GM23338 (cell line): ENCODE results near the gene ZCCHC9. TPM values are rescaled to one million over a fixed set of nuclear protein-coding genes. Genes with fewer than 3 reads are reported as not detected.

Experiments
- ATAC-seq: fragments of 200-7000 bp; cut with Tn5 transposase; 3 replicates; pipeline ENCODE4 v1.9.1; 2020
- DNase-seq: peaks from one replicate; pipeline ENCODE4 v3.0.0-alpha.2; 2015; ENCODE audit warnings: low spot score
- H2AFZ ChIP-seq: fragments of 200-600 bp; sonication (generic); 2 replicates; pipeline ENCODE4 v1.8.0; 2016; ENCODE audit warnings: antibody characterized with exemption, mild to moderate bottlenecking, moderate library complexity
- H3F3A ChIP-seq: fragments of 200-600 bp; sonication (generic); replicated peaks from 2 replicates; pipeline ENCODE4 v1.8.0; 2017; ENCODE audit warnings: antibody characterized with exemption, mixed run types, low read depth
- H3K27ac ChIP-seq: fragments of 200-600 bp; sonication (generic); 2 replicates; pipeline ENCODE4 v1.6.1; 2016; ENCODE audit warnings: low read depth
- H3K27me3 ChIP-seq: fragments of 200-600 bp; sonication (generic); 2 replicates; pipeline ENCODE4 v1.8.0; 2016; ENCODE audit warnings: mild to moderate bottlenecking, mixed run types, moderate library complexity; ENCODE audit not compliant: insufficient read depth
- H3K36me3 ChIP-seq: fragments of 200-600 bp; sonication (generic); 2 replicates; pipeline ENCODE4 v1.8.0; 2016; ENCODE audit warnings: mild to moderate bottlenecking; ENCODE audit not compliant: insufficient read depth
- H3K4me1 ChIP-seq: fragments of 200-600 bp; sonication (generic); 2 replicates; pipeline ENCODE4 v1.8.0; 2016; ENCODE audit warnings: mild to moderate bottlenecking, moderate library complexity; ENCODE audit not compliant: insufficient read depth
- H3K4me2 ChIP-seq: fragments of 200-600 bp; sonication (generic); 2 replicates; pipeline ENCODE4 v1.7.1; 2017; ENCODE audit warnings: mixed run types
- H3K4me3 ChIP-seq: fragments of 200-600 bp; sonication (generic); 2 replicates; pipeline ENCODE4 v1.6.1; 2016; ENCODE audit warnings: mixed run types
- H3K79me2 ChIP-seq: fragments of 200-600 bp; sonication (generic); replicated peaks from 2 replicates; pipeline ENCODE4 v1.8.0; 2017; ENCODE audit warnings: mild to moderate bottlenecking; ENCODE audit not compliant: insufficient read depth
- H3K9me2 ChIP-seq: fragments of 200-600 bp; sonication (generic); 2 replicates; pipeline ENCODE4 v1.8.0; 2017; ENCODE audit not compliant: insufficient read depth
- H4K20me1 ChIP-seq: fragments of 200-600 bp; sonication (generic); replicated peaks from 2 replicates; pipeline ENCODE4 v1.8.0; 2017; ENCODE audit warnings: mild to moderate bottlenecking; ENCODE audit not compliant: insufficient read depth
- H3K27ac Mint-ChIP-seq: 2 replicates; pipeline ENCODE4 v1.8.0; 2020; ENCODE audit warnings: inconsistent platforms, mild to moderate bottlenecking, moderate library complexity, mixed read lengths
- H3K27me3 Mint-ChIP-seq: 3 replicates; pipeline ENCODE4 v1.8.0; 2022; ENCODE audit warnings: low read depth, mild to moderate bottlenecking, moderate library complexity, mixed read lengths, inconsistent platforms; ENCODE audit not compliant: insufficient read depth, poor library complexity
- H3K36me3 Mint-ChIP-seq: 3 replicates; pipeline ENCODE4 v1.8.0; 2021; ENCODE audit warnings: low read depth, mild to moderate bottlenecking, inconsistent platforms, moderate library complexity, mixed read lengths
- H3K4me1 Mint-ChIP-seq: 3 replicates; pipeline ENCODE4 v1.8.0; 2020; ENCODE audit warnings: mild to moderate bottlenecking, inconsistent platforms, mixed read lengths
- H3K4me3 Mint-ChIP-seq: 3 replicates; pipeline ENCODE4 v1.8.0; 2021; ENCODE audit warnings: moderate library complexity, mild to moderate bottlenecking, inconsistent platforms, mixed read lengths
- H3K9me3 Mint-ChIP-seq: 3 replicates; pipeline ENCODE4 v1.8.0; 2020; ENCODE audit warnings: moderate library complexity, mild to moderate bottlenecking, inconsistent platforms, mixed read lengths
- CREB1 ChIP-seq: fragments of 250-450 bp; sonication (Bioruptor Pico); IDR thresholded peaks from 2 replicates; pipeline ENCODE4 v1.5.0; 2020; ENCODE audit warnings: low read depth, mild to moderate bottlenecking, moderate library complexity
- CTCF ChIP-seq, 2 experiments: fragments of 200-600 bp in 1 of 2; sonication (generic) in 1 of 2; conservative IDR thresholded peaks; 2 replicates each; pipeline versions ENCODE4 v1.5.1 to v1.6.1; 2016 to 2017; ENCODE audit warnings: antibody characterized with exemption in 2 of 2, low read depth in 2 of 2, mild to moderate bottlenecking in 2 of 2, moderate library complexity in 1 of 2
- ETS1 ChIP-seq: IDR thresholded peaks from 2 replicates; pipeline ENCODE4 v1.6.1; 2016; ENCODE audit warnings: antibody characterized with exemption
- EZH2 ChIP-seq: fragments of 200-600 bp; sonication (generic); IDR thresholded peaks from one replicate; pipeline ENCODE4 v1.8.0; 2017; ENCODE audit warnings: antibody characterized with exemption, mild to moderate bottlenecking, low read depth; ENCODE audit not compliant: unreplicated experiment
- EZH2phosphoT487 ChIP-seq: fragments of 200-600 bp; sonication (generic); IDR thresholded peaks from one replicate; pipeline ENCODE4 v1.8.1; 2018; ENCODE audit warnings: antibody characterized with exemption; ENCODE audit not compliant: unreplicated experiment
- JUNB ChIP-seq: IDR thresholded peaks from one replicate; pipeline ENCODE4 v1.6.1; 2016; ENCODE audit warnings: antibody characterized with exemption; ENCODE audit not compliant: unreplicated experiment
- NANOG ChIP-seq: IDR thresholded peaks from 2 replicates; pipeline ENCODE4 v1.6.1; 2016; ENCODE audit warnings: antibody characterized with exemption, borderline replicate concordance
- POLR2AphosphoS5 ChIP-seq: IDR thresholded peaks from 2 replicates; pipeline ENCODE4 v1.6.1; 2016; ENCODE audit warnings: antibody characterized with exemption, low read depth
- REST ChIP-seq: IDR thresholded peaks from one replicate; pipeline ENCODE4 v1.6.1; 2018; ENCODE audit warnings: antibody characterized with exemption; ENCODE audit not compliant: unreplicated experiment
- STAT1 ChIP-seq: IDR thresholded peaks from one replicate; pipeline ENCODE4 v1.6.1; 2016; ENCODE audit warnings: antibody characterized with exemption; ENCODE audit not compliant: unreplicated experiment
- ZNF114 ChIP-seq: fragments of 250-450 bp; sonication (Bioruptor Pico); IDR thresholded peaks from 2 replicates; pipeline ENCODE4 v1.5.0; 2020; ENCODE audit warnings: mild to moderate bottlenecking, moderate library complexity
- ZNF331 ChIP-seq: fragments of 250-450 bp; sonication (Bioruptor Pico); IDR thresholded peaks from 2 replicates; pipeline ENCODE4 v1.5.0; 2020; ENCODE audit warnings: low read depth, mild to moderate bottlenecking, moderate library complexity
- ZNF462 ChIP-seq: fragments of 250-450 bp; sonication (Bioruptor Pico); IDR thresholded peaks from 2 replicates; pipeline ENCODE4 v1.5.0; 2020; ENCODE audit warnings: mild to moderate bottlenecking, moderate library complexity
- polyA plus RNA-seq: library from polyadenylated mRNA; unstranded; fragments of >200 nt; fragmentation: Nextera tagmentation; extraction: Ambion mirVana; gene quantifications from 2 replicates; pipeline ENCODE4 v1.2.1, GENCODE V29; 2016
- total RNA-seq: library from RNA; depleted of rRNA; stranded (reverse); fragments of >200 nt; shearing (Covaris generic); gene quantifications from 2 replicates; pipeline ENCODE4 v1.2.3, GENCODE V29; 2014

Gene ZCCHC9
- total and polyA plus RNA-seq, 2 experiments from 2014 or later = 31.1 to 48.7 TPM

DNA sequence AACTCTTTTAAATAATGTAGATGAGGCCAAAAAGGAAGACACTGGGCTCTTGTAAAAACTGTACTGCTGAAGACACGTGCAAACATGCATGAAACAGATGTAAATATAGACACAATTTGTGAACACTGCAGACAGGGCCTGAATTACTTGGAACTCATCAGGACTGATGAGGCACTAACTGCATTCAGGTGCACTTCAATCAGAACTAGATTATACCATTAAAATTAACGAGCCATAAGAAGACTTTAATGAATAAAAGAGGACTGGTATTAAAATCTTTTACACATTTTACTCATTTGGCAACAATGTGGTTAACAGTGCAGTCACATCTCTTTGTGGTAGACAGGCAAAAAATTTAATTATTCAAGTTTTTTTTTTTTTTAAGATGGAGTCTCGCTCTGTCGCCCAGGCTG lies 13.4 kb upstream of the ZCCHC9 start:
- no peak for DNase-seq
- Mint-ChIP-seq H3K4me1 (no peaks in the 10 kb centered on the region), H3K27me3 (peaks cover 1% of the 10 kb centered on the region), H3K27ac (no peak overlapping the region), H3K4me3 (no peak overlapping the region), H3K9me3 (peaks cover 32% of the 10 kb centered on the region), H3K36me3 (peaks cover 39% of the 10 kb centered on the region)
- Histone ChIP-seq H2AFZ (no peak overlapping the region), H3K4me3 (no peak overlapping the region), H3K79me2 (peaks cover 87% of the 10 kb centered on the region), H3K27me3 (no peaks in the 10 kb centered on the region), H3K27ac (no peak overlapping the region), H3K9me2 (no peaks in the 10 kb centered on the region), H4K20me1 (peaks cover 4% of the 10 kb centered on the region), H3F3A (no peaks in the 10 kb centered on the region), H3K4me1 (no peaks in the 10 kb centered on the region), H3K4me2 (no peak overlapping the region), H3K36me3 (0 out of 2 replicates have a peak, but pooled peaks cover 7% of the 10 kb centered on the region)
- ATAC-seq = no peak
- TF ChIP-seq ETS1 (no peak), NANOG (no peak), ZNF114 (CRISPR knock-in tag) (no peak), JUNB (no peak), CREB1 (CRISPR knock-in tag) (no peak), REST (no peak), POLR2AphosphoS5 (no peak), CTCF (conservative IDR thresholded peaks at IDR 0.05; ENCODE audit: low read depth in 2 of 2) (no peak), EZH2phosphoT487 (no peak), ZNF462 (CRISPR knock-in tag) (no peak), ZNF331 (CRISPR knock-in tag) (no peak), EZH2 (no peak), STAT1 (no peak)
